Neutrophil (primary cell): ENCODE results near the gene MUL1.

Experiments
- H3K27ac ChIP-seq: fragments of 200-600 bp; sonication (generic); 2 replicates; pipeline ENCODE4 v1.5.1; 2016; ENCODE audit warnings: mild to moderate bottlenecking, moderate library complexity
- H3K27me3 ChIP-seq: fragments of 200-600 bp; sonication (generic); 2 replicates; pipeline ENCODE4 v1.6.0; 2016; ENCODE audit warnings: mild to moderate bottlenecking
- H3K36me3 ChIP-seq: fragments of 200-600 bp; sonication (generic); 2 replicates; pipeline ENCODE4 v1.5.1; 2017
- H3K4me1 ChIP-seq, 2 experiments: fragments of 200-600 bp in 1 of 2; sonication (generic) in 1 of 2; 1 replicate in 1 of 2; 2 replicates in 1 of 2; pipeline versions ENCODE4 v1.5.1 to v1.6.1; 2013 to 2016; ENCODE audit warnings: low read depth in 1 of 2, low read length in 1 of 2, mild to moderate bottlenecking in 1 of 2, moderate library complexity in 1 of 2; ENCODE audit not compliant: control insufficient read depth in 1 of 2, insufficient read depth in 1 of 2
- H3K4me3 ChIP-seq, 2 experiments: fragments of 200-600 bp in 1 of 2; sonication (generic) in 1 of 2; 1 replicate in 1 of 2; 2 replicates in 1 of 2; pipeline ENCODE4 v1.5.1; 2013 to 2016; ENCODE audit warnings: low read depth in 1 of 2, low read length in 1 of 2, mild to moderate bottlenecking in 1 of 2, moderate library complexity in 1 of 2
- H3K9me3 ChIP-seq: fragments of 200-600 bp; sonication (generic); 2 replicates; pipeline ENCODE4 v1.5.1; 2016
- TF ChIP-seq, protein P1 (sequence below): fragments of 200-600 bp; sonication (generic); IDR thresholded peaks from 2 replicates; pipeline ENCODE4 v1.5.1; 2016; ENCODE audit warnings: antibody characterized with exemption

The MUL1 gene

GRCh38 chr1:20507564-20508410, at the start of gene MUL1:
TSS of gene MUL1 (minus strand) at chr1:20508151. CDS start at chr1:20508024, 127 bp downstream.
- peak within 1 kb of the TSS; percentile 77 for H3K27ac ChIP-seq
- peak within 1 kb of the TSS; percentile 70 to 86 for H3K4me3 ChIP-seq
- H3K36me3 ChIP-seq, result peaks cover 14% of the 10 kb centered on the region
- peaks cover 43% of the 10 kb centered on the region for H3K27me3 ChIP-seq
- TF ChIP-seq, protein P1, sequence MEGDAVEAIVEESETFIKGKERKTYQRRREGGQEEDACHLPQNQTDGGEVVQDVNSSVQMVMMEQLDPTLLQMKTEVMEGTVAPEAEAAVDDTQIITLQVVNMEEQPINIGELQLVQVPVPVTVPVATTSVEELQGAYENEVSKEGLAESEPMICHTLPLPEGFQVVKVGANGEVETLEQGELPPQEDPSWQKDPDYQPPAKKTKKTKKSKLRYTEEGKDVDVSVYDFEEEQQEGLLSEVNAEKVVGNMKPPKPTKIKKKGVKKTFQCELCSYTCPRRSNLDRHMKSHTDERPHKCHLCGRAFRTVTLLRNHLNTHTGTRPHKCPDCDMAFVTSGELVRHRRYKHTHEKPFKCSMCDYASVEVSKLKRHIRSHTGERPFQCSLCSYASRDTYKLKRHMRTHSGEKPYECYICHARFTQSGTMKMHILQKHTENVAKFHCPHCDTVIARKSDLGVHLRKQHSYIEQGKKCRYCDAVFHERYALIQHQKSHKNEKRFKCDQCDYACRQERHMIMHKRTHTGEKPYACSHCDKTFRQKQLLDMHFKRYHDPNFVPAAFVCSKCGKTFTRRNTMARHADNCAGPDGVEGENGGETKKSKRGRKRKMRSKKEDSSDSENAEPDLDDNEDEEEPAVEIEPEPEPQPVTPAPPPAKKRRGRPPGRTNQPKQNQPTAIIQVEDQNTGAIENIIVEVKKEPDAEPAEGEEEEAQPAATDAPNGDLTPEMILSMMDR, result no peak
- no peaks in the 10 kb centered on the region for H3K9me3 ChIP-seq
- H3K4me1 ChIP-seq, result peaks cover 12 to 15% of the 10 kb centered on the region in 2 experiments

DNA sequence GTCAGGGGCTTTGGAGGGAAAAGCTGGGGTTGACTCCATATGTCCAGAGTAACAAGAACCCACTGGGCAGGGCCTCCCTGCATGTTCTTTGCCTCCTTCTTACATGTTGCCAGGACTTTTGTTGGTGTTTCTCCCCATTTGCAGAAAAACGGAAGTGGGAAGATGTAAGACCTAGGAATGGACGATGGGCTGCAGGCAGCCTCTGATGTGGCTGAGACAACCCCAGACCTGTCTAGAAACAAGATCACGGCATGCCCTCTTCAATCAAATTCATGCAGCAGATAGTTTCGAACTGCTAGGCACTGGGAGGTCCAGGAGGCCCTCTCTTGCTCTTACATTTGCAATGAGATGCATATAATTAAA, 47.8 kb upstream of the MUL1 start:
- Histone ChIP-seq H3K27ac (no peak overlapping the region), H3K36me3 (no peaks in the 10 kb centered on the region), H3K4me1 (no peaks in the 10 kb centered on the region), H3K4me3 (no peak overlapping the region), H3K9me3 (no peaks in the 10 kb centered on the region), H3K27me3 (peaks cover 93% of the 10 kb centered on the region)
- TF ChIP-seq, protein P1, result no peak

- Histone ChIP-seq H3K4me1 (no peaks in the 10 kb centered on the region), H3K4me3 (no peak overlapping the region), H3K9me3 (no peaks in the 10 kb centered on the region), H3K27me3 (peaks cover 93% of the 10 kb centered on the region), H3K27ac (no peak overlapping the region), H3K36me3 (no peaks in the 10 kb centered on the region)
- TF ChIP-seq, protein P1, result no peak
Measured at GRCh38 chr1:20555025-20555757, 47.2 kb upstream of the MUL1 start.

- H3K4me3 ChIP-seq, result no peak overlapping the region
Measured at GRCh38 chr1:20552728-20553445, 44.9 kb upstream of the MUL1 start.

More at GRCh38 chr1:20552728-20553445, 44.9 kb upstream of the MUL1 start:
- H3K4me1 ChIP-seq, result no peaks in the 10 kb centered on the region
- no peaks in the 10 kb centered on the region for H3K9me3 ChIP-seq
- no peak overlapping the region for H3K27ac ChIP-seq
- TF ChIP-seq, protein P1, result no peak
- H3K27me3 ChIP-seq, result peaks cover 100% of the 10 kb centered on the region
- H3K36me3 ChIP-seq, result no peaks in the 10 kb centered on the region
